ENCODE results near the gene FAM200A.
"Not testable (repeated sequence)": the region's sequence is repeated elsewhere in the genome, so short reads cannot be mapped to it uniquely, and the experiment has no call there.

Gene FAM200A

GRCh38 chr7:99557196-99557607, 5.3 kb upstream of the FAM200A start:
- Histone ChIP-seq H4K5ac (ENCODE audit: low read length) (no peak overlapping the region), H3K18ac (ENCODE audit: low read length) (no peak overlapping the region), H2BK120ac (ENCODE audit: low read depth, low read length) (no peak overlapping the region), H3K4ac (ENCODE audit: low read depth, low read length) (no peak overlapping the region), H3K4me2 (ENCODE audit: low read length) (peak overlapping the region; percentile 90), H3K23ac (ENCODE audit: low read length) (no peak overlapping the region), H4K8ac (ENCODE audit: low read depth, low read length) (no peak overlapping the region), H3K36me3 (ENCODE audit: control insufficient read depth, insufficient read depth, low read length) (peaks cover 8% of the 10 kb centered on the region), H3K9ac (ENCODE audit: low read length) (peak overlapping the region; percentile 99), H2AK5ac (ENCODE audit: low read length) (peak overlapping the region; percentile 79), H3K79me1 (ENCODE audit: low read length) (peaks cover 25% of the 10 kb centered on the region), H3K79me2 (ENCODE audit: control insufficient read depth, insufficient read depth, low read length) (peaks cover 35% of the 10 kb centered on the region), H3K27ac (ENCODE audit: low read depth, low read length) (no peak overlapping the region), H3K56ac (ENCODE audit: low read length) (peak overlapping the region; percentile 54), H3K4me1 (ENCODE audit: control insufficient read depth, low read depth, low read length) (peaks cover 3% of the 10 kb centered on the region), H2BK15ac (replicated peaks; ENCODE audit: low read depth) (no peak overlapping the region), H2BK5ac (ENCODE audit: low read length) (no peak overlapping the region), H3K4me3 (ENCODE audit: low read length) (no peak overlapping the region), H3K27me3 (ENCODE audit: insufficient read depth, low read length, poor library complexity) (no peaks in the 10 kb centered on the region)
- DNase-seq = no peak
- WGBS (ENCODE audit: extremely low coverage, insufficient coverage, low lambda C conversion rate) = no CpG with 5 or more reads among the region's 4 CpGs

DNA sequence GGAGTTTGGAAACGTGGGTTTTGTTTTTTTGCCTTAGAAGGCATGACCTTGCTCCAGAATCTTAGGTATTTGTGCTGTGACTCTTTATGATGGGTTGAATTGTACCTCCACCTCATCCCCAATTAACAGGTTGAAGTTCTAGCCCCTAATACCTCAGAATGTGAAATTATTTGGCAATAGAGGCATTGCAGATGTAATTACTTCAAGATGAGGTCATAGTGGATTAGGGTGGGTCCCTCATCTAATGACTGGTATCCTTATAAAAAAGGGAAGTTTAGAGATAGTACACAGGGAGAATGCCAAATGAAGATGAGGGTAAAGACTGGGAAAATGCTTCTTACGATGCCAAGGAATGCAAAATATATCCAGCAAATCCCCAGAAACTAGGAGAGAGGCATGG, 3.0 kb upstream of the FAM200A start:
- Histone ChIP-seq H3K79me1 (ENCODE audit: low read length) (peaks cover 9% of the 10 kb centered on the region), H2BK5ac (ENCODE audit: low read length) (no peak overlapping the region), H3K36me3 (ENCODE audit: control insufficient read depth, insufficient read depth, low read length) (no peaks in the 10 kb centered on the region), H2BK120ac (ENCODE audit: low read depth, low read length) (no peak overlapping the region), H3K23ac (ENCODE audit: low read length) (no peak overlapping the region), H4K8ac (ENCODE audit: low read depth, low read length) (no peak overlapping the region), H3K4me1 (ENCODE audit: control insufficient read depth, low read depth, low read length) (peaks cover 3% of the 10 kb centered on the region), H3K4me3 (ENCODE audit: low read length) (no peak overlapping the region), H3K27ac (ENCODE audit: low read depth, low read length) (no peak overlapping the region), H2AK5ac (ENCODE audit: low read length) (no peak overlapping the region), H3K79me2 (ENCODE audit: control insufficient read depth, insufficient read depth, low read length) (peaks cover 24% of the 10 kb centered on the region), H3K18ac (ENCODE audit: low read length) (no peak overlapping the region), H3K56ac (ENCODE audit: low read length) (no peak overlapping the region), H3K4ac (ENCODE audit: low read depth, low read length) (no peak overlapping the region), H3K4me2 (ENCODE audit: low read length) (no peak overlapping the region), H3K9ac (ENCODE audit: low read length) (no peak overlapping the region), H2BK15ac (replicated peaks; ENCODE audit: low read depth) (no peak overlapping the region), H3K27me3 (ENCODE audit: insufficient read depth, low read length, poor library complexity) (no peaks in the 10 kb centered on the region), H4K5ac (ENCODE audit: low read length) (no peak overlapping the region)
- no peak for DNase-seq
- no CpG with 5 or more reads among the region's 2 CpGs for WGBS (ENCODE audit: extremely low coverage, insufficient coverage, low lambda C conversion rate)

DNA sequence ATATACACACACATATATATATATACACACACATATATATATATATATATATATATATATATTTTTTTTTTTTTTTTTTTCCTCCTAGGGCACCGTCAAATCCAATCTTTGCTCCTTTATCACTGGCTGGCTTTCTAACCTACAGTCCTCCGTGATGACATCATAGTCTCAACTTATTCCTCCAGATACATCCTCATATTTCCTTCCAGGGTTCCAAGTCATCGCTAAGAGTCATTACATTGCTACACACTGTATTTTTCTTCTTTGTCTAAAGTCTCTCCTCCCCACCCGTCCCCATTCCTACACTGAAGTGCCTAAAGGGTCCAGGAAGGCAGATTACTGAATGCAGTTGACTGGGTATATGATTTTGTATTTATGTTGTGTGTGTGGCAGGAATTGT, 1.1 kb upstream of the FAM200A start:
- Histone ChIP-seq H2BK120ac (ENCODE audit: low read depth, low read length) (no peak overlapping the region), H3K4me2 (ENCODE audit: low read length) (no peak overlapping the region), H2BK15ac (replicated peaks; ENCODE audit: low read depth) (no peak overlapping the region), H4K5ac (ENCODE audit: low read length) (no peak overlapping the region), H3K27ac (ENCODE audit: low read depth, low read length) (no peak overlapping the region), H3K18ac (ENCODE audit: low read length) (no peak overlapping the region), H3K56ac (ENCODE audit: low read length) (no peak overlapping the region), H3K36me3 (ENCODE audit: control insufficient read depth, insufficient read depth, low read length) (no peaks in the 10 kb centered on the region), H3K27me3 (ENCODE audit: insufficient read depth, low read length, poor library complexity) (no peaks in the 10 kb centered on the region), H3K4ac (ENCODE audit: low read depth, low read length) (no peak overlapping the region), H3K9ac (ENCODE audit: low read length) (no peak overlapping the region), H3K4me3 (ENCODE audit: low read length) (no peak overlapping the region), H3K79me1 (ENCODE audit: low read length) (peaks cover 9% of the 10 kb centered on the region), H2BK5ac (ENCODE audit: low read length) (no peak overlapping the region), H3K23ac (ENCODE audit: low read length) (no peak overlapping the region), H3K4me1 (ENCODE audit: control insufficient read depth, low read depth, low read length) (peaks cover 3% of the 10 kb centered on the region), H3K79me2 (ENCODE audit: control insufficient read depth, insufficient read depth, low read length) (peaks cover 11% of the 10 kb centered on the region), H2AK5ac (ENCODE audit: low read length) (no peak overlapping the region), H4K8ac (ENCODE audit: low read depth, low read length) (no peak overlapping the region)
- DNase-seq = no peak
- no CpG with 5 or more reads among the region's 4 CpGs for WGBS (ENCODE audit: extremely low coverage, insufficient coverage, low lambda C conversion rate)

DNA sequence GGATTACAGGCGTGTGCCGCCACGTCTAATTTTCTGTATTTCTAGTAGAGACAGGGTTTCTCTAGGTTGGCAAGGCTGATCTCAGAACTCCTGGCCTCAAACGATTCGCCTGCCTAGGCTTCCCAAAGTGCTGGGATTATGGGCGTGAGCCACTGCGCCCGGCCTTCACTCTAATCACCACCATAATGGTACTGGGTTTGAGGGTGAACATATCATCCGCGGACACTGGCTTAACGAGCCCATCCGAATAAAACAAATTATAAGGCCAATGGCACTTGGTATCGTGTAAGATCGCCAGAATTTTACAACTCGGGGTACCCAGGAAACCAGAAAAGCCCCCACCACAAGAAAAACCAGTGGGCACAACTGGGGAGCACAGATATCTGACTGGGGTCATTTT, 580 bp downstream of the FAM200A start:
- H3K23ac ChIP-seq (ENCODE audit: low read length) = no peak overlapping the region
- no peak for DNase-seq
- H2BK5ac ChIP-seq (ENCODE audit: low read length) = no peak overlapping the region
- no peaks in the 10 kb centered on the region for H3K36me3 ChIP-seq (ENCODE audit: control insufficient read depth, insufficient read depth, low read length)
- no peaks in the 10 kb centered on the region for H3K4me1 ChIP-seq (ENCODE audit: control insufficient read depth, low read depth, low read length)
- peak overlapping the region; percentile 98 for H3K56ac ChIP-seq (ENCODE audit: low read length)
- no CpG with 5 or more reads among the region's 15 CpGs for WGBS (ENCODE audit: extremely low coverage, insufficient coverage, low lambda C conversion rate)
- peaks cover 1% of the 10 kb centered on the region for H3K79me1 ChIP-seq (ENCODE audit: low read length)
- peaks cover 2% of the 10 kb centered on the region for H3K79me2 ChIP-seq (ENCODE audit: control insufficient read depth, insufficient read depth, low read length)
- no peak overlapping the region for H2BK120ac ChIP-seq (ENCODE audit: low read depth, low read length)
- peak overlapping the region; percentile 58 for H3K4ac ChIP-seq (ENCODE audit: low read depth, low read length)
- H3K27ac ChIP-seq (ENCODE audit: low read depth, low read length) = no peak overlapping the region
- H4K5ac ChIP-seq (ENCODE audit: low read length) = no peak overlapping the region
- peak overlapping the region; percentile 47 for H3K4me2 ChIP-seq (ENCODE audit: low read length)
- H3K27me3 ChIP-seq (ENCODE audit: insufficient read depth, low read length, poor library complexity) = no peaks in the 10 kb centered on the region
- no peak overlapping the region for H2AK5ac ChIP-seq (ENCODE audit: low read length)
- peak overlapping the region; percentile 93 for H3K4me3 ChIP-seq (ENCODE audit: low read length)
- H4K8ac ChIP-seq (ENCODE audit: low read depth, low read length) = no peak overlapping the region
- no peak overlapping the region for H2BK15ac ChIP-seq (replicated peaks; ENCODE audit: low read depth)
- no peak overlapping the region for H3K18ac ChIP-seq (ENCODE audit: low read length)
- H3K9ac ChIP-seq (ENCODE audit: low read length) = peak overlapping the region; percentile 97

DNA sequence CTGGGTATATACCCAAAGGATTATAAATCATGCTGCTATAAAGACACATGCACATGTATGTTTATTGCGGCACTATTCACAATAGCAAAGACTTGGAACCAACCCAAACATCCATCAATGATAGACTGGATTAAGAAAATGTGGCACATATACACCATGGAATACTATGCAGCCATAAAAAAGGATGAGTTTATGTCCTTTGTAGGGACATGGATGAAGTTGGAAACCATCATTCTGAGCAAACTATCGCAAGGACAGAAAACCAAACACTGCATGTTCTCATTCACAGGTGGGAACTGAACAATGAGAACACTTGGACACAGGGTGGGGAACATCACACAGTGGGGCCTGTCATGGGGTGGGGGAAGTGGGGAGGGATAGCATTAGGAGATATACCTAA, 2.4 kb downstream of the FAM200A start:
- not testable (repeated sequence) for H3K79me2 ChIP-seq (ENCODE audit: control insufficient read depth, insufficient read depth, low read length); H3K23ac ChIP-seq (ENCODE audit: low read length); H2BK15ac ChIP-seq (replicated peaks; ENCODE audit: low read depth); H2BK120ac ChIP-seq (ENCODE audit: low read depth, low read length); H3K79me1 ChIP-seq (ENCODE audit: low read length); H3K56ac ChIP-seq (ENCODE audit: low read length); H4K8ac ChIP-seq (ENCODE audit: low read depth, low read length); H3K27ac ChIP-seq (ENCODE audit: low read depth, low read length); H3K36me3 ChIP-seq (ENCODE audit: control insufficient read depth, insufficient read depth, low read length); H2BK5ac ChIP-seq (ENCODE audit: low read length); H3K4me2 ChIP-seq (ENCODE audit: low read length); DNase-seq; H2AK5ac ChIP-seq (ENCODE audit: low read length); H4K5ac ChIP-seq (ENCODE audit: low read length); H3K18ac ChIP-seq (ENCODE audit: low read length); H3K4ac ChIP-seq (ENCODE audit: low read depth, low read length); H3K4me3 ChIP-seq (ENCODE audit: low read length); H3K27me3 ChIP-seq (ENCODE audit: insufficient read depth, low read length, poor library complexity); H3K9ac ChIP-seq (ENCODE audit: low read length); H3K4me1 ChIP-seq (ENCODE audit: control insufficient read depth, low read depth, low read length)
- no CpG with 5 or more reads among the region's 2 CpGs for WGBS (ENCODE audit: extremely low coverage, insufficient coverage, low lambda C conversion rate)

- H3K27me3 ChIP-seq (ENCODE audit: insufficient read depth, low read length, poor library complexity); H4K5ac ChIP-seq (ENCODE audit: low read length); H2BK15ac ChIP-seq (replicated peaks; ENCODE audit: low read depth); H3K27ac ChIP-seq (ENCODE audit: low read depth, low read length); H3K4me1 ChIP-seq (ENCODE audit: control insufficient read depth, low read depth, low read length); H3K79me1 ChIP-seq (ENCODE audit: low read length); H3K23ac ChIP-seq (ENCODE audit: low read length); H2BK5ac ChIP-seq (ENCODE audit: low read length); H3K4ac ChIP-seq (ENCODE audit: low read depth, low read length); H3K79me2 ChIP-seq (ENCODE audit: control insufficient read depth, insufficient read depth, low read length); H3K56ac ChIP-seq (ENCODE audit: low read length); H2BK120ac ChIP-seq (ENCODE audit: low read depth, low read length); H3K4me3 ChIP-seq (ENCODE audit: low read length); H3K18ac ChIP-seq (ENCODE audit: low read length); H2AK5ac ChIP-seq (ENCODE audit: low read length); DNase-seq; H3K36me3 ChIP-seq (ENCODE audit: control insufficient read depth, insufficient read depth, low read length); H3K4me2 ChIP-seq (ENCODE audit: low read length); H4K8ac ChIP-seq (ENCODE audit: low read depth, low read length); H3K9ac ChIP-seq (ENCODE audit: low read length): not testable (repeated sequence)
- no CpG with 5 or more reads among the region's 5 CpGs for WGBS (ENCODE audit: extremely low coverage, insufficient coverage, low lambda C conversion rate)
These were observed 6.6 kb downstream of the FAM200A start for GRCh38 chr7:99545308-99545707.
